Activated CD4-positive, CD25-positive, alpha-beta regulatory T cell treated with anti-CD3 and anti-CD28 coated beads, Interleukin-2, amount 50 U/mL, for 24 hours (primary cell): ENCODE measurements around the gene COL20A1.
"Not testable (repeated sequence)": the region's sequence is repeated elsewhere in the genome, so short reads cannot be mapped to it uniquely, and the experiment has no call there.

Experiments
- ATAC-seq, 2 donors: fragments of 150-1000 bp; cut with Tn5 transposase; one replicate each; pipeline ENCODE4 v1.10.0; 2021; ENCODE audit warnings: mild to moderate bottlenecking in 1 of 2, moderate library complexity in 1 of 2

COL20A1 gene

DNA sequence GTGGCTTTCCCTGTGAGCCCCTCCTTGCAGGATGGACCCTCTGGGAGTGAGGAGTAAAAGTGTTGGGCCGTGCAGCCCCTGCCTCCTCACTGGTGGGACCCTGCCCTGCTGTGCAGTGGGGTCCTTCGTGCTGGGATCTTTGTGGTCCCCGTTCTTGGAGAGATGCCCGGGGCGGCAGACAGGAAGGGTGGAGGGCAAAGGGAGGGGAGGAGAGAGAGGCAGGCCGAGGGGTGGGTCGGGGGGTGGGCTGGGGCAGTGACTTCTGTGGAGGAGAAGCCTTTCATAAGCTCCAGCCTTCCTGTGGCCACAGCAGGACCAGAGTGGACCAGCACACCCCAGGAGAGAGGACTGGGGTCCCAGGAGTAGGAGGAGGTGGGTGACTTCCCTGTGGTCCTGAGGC is at the start of gene COL20A1:
TSS of gene COL20A1 (plus strand) at position 283 of the 400 bp plus-strand sequence. CDS start 1,922 bp downstream, outside the sequence.
- no peak for ATAC-seq

DNA sequence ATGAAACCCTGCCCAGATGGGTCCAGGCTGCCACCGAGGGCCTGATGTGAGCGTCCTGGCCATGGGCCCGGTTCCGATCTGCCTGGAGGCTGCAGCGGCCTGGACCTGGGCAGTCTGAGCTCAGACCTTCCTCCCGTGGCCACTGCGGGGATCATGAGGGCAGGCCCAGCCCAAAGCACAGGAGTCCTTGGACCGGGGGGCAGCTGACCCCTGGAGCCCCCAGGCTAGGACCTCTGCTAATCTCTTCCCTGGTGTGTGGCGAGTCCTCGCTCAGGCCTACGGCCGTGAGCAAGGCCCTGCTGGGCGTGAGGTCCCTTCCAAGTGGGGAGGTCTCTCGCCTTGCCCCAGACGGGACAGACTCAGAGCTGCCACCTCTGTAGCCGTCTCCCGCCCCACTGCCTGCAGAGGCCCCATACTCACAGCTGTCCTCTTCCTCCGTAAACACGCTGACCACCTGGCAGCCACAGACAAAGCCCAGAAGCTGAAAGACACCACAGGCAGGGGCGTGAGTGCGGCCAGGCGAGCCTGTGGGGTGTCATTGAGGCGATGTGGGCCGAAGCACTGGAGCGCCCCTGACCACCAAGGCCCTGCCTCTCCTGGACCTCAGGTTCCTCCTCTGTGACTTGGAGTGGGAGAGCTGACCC is 49.3 kb upstream of the COL20A1 start:
- no peak for ATAC-seq

DNA sequence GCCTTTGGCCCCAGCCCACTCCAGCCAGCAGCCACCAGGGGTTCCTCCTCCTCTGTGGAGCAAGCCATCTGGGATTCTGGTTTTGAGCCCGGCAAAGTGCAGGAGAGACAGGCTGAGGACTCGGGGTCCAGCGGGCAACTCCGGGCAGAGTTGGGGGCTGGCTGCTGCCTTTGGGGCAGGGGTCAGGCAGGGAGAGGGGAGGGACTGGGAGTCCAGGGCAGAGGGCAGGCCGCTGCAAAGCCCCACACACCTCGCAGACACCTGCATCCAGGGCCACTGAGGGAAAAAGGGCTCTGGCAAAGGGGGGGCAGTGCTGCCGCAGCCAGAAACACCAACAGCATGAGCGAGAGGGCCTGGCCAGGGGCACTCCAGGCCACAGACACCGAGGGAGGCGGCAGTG is 48.5 kb upstream of the COL20A1 start:
- ATAC-seq, result no peak

DNA sequence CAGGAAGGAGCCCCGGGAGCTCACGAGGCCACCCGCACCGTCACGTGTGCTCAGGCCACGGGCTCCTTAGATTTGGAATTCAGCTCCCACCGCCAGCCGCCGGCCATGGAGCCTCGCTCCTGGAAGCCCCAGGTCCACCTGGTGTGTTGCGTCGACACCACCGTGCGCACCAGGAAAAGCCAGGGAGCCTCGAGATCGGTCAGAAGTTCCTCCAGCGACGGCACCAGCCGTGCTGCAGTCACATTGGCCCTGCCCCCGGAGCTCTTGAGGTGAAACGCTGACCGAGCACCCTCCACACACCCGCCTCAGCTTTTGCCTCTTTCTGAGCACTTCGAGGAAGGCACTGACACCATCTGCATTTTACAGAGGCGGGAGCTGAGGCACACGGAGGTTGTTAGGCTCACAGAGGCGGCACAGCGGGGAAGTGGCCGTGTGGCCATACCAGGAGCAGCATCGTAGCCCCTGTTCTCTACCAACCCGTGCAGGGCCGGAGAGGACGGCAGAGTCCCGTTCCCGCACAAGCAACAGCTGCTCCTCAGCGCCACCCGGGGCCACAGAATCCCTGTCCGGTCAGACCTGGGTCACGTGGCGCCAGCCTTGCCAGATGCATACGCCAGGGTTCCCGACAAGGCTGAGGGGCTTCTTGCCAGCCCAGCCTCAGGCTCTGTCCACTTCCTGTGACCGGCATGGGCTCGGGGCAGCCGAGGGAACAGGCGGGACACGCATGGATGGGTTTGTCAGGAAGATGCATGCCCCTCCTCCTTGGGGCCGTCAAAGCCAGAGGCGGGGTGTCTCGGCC is 46.3 kb upstream of the COL20A1 start:
- no peak for ATAC-seq

DNA sequence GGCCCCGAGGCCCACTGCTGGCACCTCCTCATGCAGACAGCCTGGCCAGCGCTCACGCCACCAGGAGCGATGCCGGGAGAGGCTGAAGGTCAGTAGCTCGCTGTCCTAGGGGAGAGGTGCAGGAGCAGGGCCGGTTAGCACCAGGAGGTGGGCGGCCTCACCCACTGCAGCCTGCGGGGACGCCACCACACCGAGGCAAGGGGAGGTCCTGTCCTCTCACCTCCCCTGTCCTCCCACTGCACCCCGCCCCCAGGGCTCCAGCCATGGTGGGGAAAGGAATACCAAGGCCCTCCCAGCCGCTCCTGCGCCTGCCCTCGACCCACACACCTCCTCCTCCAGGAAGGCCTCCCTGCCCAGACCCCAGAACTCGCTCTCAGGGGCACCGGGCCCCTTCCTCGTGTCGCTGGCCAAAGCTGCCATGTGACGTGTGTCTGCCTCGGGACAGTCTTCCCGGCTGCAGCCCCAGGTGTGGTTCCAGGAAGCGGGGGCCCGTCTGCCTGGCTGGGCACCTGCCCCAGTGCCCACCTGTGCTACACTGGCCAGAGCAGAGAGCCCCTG is 45.2 kb upstream of the COL20A1 start:
- no peak for ATAC-seq

DNA sequence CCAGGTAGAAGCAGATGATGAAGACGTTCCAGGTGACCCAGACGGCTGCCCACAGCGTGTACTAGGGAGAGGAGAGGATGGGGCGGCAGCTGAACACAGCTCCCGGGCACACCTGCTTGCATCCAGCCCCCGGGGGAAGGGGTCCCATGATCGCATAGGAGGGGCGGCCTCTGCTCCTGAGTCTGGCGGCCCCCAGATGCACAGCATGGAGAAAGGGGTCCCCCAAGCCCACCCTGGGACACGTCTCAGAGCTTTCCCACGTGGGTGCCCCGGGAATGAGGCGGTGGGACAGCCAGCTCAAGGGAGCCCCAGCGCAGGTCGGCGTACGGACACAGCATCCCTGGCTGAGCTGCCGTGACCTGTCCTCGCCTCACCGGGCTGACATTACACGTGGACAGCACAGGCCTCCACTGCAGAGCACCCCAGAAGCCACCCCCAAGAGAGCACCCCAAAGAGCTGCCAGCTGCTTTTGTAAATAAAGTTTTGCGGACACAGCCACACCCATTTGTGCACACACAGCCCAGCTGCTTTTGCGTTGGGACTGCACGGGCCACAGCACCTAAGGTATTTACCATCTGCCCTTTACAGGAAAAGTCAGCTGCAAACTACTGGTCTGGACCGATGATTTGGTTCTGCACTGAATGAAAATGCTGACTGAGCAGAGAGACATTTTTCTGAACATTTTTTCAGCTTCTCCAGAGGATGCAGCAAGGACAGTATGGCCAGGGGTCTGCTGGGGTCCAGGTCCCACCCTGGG is 44.0 kb upstream of the COL20A1 start:
- no peak for ATAC-seq

DNA sequence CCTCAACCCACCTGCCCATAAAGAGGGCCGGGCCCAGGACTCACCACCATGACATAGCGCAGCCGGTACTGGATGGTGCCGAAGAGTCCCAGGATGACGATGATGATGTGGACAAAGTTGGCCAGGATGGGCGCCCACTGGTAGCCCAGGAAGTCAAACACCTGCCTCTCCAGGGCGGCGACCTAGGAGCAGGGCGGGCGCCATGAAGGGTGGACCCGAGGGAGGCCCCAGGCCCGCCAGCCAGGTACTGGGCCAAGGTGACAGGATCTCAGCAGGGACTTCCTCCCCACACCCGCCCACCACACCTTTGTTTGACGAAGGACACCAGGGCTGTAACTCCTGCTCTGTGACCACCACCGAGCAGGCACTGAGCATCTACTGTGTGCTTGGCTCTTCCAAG is 43.1 kb upstream of the COL20A1 start:
- ATAC-seq, result no peak

DNA sequence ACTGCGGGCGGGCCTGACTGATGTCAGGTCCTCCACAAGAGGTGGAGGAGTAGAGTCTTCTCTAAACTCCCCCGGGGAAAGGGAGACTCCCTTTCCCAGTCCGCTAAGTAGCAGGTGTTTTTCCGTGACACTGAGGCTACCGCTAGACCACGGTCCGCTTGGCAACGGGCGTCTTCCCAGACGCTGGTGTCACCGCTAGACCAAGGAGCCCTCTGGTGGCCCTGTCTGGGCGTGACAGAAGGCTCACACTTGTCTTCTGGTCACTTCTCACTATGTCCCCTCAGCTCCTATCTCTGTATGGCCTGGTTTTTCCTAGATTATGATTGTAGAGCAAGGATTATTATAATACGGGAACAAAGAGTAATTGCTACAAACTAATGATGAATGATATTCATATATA is 41.6 kb upstream of the COL20A1 start:
- not testable (repeated sequence) for ATAC-seq

DNA sequence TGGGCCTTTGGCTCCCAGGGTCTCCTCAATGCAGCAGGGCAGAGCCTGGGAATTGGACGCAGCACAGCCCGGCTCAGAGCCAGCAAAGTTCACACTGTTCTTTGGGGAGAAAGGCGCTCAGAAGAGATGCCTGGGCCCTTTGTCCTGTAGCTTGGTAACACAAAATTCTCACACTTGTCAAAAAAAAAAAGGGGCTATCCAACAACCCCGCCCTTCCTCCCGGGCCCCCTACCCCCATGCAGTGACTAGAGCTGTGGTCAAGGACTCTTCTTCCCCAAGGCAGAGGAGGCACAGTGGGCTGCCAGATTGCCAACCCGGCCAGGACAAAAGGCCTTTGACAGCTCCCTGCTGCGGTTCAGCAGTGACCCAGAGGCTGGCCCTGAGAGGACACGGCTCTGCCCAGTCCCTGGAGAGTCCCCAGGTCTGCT is 40.7 kb upstream of the COL20A1 start:
- ATAC-seq, result no peak

DNA sequence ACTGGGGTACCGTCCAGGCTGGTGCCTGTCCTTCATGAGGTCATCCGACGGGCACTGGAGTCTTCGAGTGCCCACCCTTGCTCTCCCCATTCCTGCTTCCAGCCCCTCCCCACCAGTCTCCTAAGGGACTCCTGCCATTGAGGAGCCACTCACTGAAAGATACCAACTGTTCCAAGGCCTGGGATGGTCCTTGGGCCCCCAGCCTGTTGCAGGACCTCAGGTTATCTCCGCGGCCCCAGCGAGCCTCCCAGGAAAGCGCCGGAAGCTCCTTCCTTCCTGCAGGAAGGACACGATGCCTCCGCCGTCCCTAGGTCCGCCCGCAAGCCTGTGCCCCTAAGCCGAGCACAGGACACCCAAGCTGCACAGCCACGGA is 39.9 kb upstream of the COL20A1 start:
- ATAC-seq, result no peak

DNA sequence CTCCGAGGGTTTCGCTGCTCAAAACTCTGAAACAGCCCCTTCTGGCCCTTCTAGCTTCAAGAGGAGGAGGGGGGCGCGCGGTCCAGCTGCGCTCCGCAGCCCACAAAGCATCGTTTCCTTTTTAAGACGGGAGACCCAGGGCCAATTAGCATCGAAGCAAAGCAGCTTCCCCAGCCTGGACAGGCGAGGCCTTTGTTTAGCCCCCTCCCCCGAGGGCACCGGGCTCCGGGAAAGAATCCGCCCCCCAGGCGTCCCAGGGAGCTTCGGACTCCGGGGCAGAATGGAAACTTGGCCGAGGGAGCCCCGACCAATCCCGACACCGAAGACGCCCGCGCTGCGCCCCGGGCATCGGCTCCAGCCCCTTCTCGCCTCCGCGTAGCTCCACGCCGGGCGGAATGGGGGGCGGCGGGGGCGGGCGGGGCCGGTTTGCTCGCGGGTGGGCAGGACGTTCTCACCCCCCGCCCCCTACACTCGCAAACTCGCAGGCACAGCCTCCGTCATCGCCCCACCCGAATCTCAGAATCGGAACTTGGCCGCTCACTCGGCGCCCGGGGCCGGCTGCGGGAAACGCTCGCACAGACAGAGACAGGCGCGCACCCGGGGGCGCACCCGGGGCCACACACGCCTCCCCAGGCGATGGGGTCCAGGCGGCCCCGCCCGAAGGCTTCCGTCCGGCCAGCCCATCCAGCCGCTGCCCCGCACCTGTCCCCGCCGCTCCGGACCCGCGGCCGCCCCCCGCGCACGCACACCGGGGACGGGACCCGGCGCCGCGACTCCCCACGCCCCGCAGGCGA is 39.4 kb upstream of the COL20A1 start:
- no peak for ATAC-seq

DNA sequence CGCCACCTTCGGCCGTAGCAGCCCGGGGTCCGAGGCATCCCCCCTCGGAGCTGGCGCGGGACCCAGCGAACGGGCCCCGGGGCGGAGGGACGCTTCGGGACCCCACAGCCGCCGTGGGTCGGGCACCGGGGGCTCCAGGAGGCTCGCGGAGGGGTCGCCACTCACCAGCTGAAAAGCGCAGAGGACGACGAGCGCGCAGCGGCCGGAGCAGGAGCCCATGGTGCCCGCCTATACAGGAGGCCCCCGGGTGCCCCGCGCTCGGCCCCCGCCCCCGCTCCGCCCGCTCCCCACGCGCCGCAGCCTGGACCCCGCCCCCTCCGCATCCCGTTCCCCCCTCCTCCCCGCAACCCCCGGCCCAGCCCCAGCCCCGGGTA is 38.8 kb upstream of the COL20A1 start, which contains the start of gene NKAIN4:
TSS of gene NKAIN4 (minus strand) at position 232 of the 374 bp plus-strand sequence. CDS start at position 219, 13 bp downstream.
- no peak for ATAC-seq

DNA sequence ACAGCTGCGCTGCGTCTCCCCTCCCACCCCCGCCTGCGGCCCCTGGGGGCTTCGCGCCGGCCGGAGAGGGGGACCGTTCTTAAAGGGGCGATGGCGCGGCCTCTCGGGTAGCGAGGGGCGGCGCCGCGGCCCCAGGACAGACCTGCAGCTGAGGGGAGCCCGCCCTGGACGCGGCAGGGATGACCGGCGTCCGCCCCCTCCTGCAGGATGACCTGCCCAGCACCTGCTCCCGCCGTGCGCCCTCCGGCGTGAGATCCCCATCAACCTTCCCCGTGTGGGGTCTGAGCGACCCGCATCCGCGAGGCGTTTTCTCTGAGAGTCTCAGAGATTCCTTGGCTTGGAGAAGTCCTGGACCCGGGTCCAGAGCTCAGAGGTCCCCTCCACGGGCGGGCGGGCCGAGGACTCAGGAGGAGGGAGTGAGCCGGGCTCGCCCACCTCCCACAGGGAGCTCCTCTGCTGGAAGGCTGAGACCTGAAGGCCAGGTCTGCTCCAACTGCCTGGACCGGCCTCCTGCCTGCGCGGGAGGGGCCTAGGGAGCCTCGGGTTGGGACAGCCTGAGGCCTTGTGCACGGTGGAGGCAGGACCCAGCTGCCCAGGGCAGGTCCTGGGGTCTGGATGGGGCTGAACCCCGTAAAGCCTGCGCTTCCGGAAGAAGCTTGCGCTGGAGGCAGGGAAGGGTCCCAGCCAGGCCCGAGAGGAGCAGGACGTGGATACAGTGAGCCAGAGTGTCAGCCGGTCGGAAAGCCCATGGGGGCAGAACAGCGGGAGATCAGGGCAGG is 38.2 kb upstream of the COL20A1 start:
- ATAC-seq, result no peak

DNA sequence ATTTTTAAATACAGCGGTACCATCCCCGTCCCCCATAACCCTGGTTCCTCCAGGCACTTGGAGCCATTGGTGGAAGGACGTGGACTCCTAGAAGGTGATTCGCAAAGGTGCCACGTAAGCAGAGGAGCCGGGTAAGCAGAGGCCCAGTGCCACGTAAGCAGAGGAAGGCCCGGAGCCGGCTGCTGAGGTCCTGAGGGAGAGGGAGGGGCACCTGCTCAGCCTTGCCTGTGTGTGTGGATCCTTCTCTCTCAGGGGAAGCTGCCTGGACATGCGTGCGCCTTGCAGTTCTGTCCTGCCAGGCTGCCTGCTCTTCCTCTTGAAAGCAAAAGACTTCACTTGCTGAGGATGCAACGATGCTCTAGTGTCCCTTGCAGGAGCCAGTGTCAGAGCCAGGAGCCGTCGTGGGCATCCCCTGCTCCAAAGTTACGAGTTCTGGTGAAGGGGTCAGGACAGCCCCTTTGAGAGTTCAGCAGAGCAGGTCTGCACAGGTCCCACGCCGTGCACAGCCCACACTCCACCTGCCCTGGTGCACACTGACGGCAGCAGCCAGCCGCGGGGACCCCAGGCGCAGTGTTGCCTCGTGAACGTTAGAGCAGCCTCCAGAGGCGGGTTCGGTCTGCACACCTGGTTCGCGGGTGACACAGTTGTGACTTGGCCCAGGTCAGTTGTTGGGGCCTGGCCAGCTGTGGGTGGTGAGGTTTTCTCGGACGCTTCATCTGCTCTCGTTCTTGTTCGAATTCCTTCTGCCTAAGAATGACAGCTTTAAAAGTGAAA is 36.9 kb upstream of the COL20A1 start:
- no peak for ATAC-seq

DNA sequence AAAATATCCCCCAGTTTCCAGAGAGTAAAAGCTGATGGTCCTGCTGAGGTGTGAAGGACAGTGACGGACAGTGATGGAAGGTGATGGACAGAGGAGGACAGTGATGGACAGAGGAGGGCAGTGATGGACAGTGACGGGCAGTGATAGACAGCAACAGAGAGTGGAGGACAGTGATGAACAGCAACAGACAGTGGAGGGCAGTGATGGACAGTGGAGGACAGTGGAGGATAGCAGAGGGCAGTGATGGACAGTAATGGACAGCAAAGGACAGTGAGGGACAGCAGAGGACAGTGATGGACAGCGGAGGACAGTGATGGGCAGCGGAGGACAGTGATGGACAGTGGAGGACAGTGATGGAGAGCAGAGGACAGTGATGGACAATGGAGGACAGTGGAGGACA is 36.0 kb upstream of the COL20A1 start:
- ATAC-seq, result no peak

DNA sequence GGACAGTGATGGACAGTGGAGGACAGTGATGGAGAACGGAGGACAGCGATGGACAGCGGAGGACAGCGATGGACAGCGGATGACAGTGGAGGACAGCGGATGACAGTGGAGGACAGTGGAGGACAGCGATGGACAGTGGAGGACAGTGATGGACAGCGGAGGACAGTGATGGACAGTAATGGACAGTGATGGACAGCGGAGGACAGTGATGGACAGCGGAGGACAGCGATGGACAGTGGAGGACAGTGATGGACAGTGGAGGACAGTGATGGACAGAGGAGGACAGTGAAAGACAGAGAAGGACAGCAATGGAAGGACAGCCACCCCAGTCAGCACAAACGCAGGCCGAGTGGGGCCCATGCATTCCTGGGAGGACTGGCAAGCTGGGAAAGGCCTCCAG is 35.4 kb upstream of the COL20A1 start:
- no peak for ATAC-seq

DNA sequence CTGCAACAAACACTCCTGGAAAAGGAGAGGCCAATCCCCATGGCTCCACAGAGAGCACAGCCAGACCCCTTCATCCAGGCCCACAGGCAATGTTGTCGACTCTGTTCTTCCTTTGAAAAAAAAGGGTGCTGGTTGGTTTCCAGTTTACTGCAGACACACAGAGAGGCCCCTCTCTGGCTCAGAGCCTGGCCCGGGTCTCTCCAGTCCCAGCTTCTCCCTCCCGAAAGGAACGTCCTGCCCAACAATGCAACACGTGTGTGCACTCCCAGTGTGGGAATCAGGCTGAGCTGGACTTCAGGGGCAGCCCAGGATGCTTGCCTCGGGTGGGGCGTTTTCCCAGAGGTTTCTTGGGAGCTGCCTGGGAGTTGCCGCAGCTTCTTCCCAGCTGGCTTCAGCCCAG is 34.2 kb upstream of the COL20A1 start:
- ATAC-seq, result no peak

DNA sequence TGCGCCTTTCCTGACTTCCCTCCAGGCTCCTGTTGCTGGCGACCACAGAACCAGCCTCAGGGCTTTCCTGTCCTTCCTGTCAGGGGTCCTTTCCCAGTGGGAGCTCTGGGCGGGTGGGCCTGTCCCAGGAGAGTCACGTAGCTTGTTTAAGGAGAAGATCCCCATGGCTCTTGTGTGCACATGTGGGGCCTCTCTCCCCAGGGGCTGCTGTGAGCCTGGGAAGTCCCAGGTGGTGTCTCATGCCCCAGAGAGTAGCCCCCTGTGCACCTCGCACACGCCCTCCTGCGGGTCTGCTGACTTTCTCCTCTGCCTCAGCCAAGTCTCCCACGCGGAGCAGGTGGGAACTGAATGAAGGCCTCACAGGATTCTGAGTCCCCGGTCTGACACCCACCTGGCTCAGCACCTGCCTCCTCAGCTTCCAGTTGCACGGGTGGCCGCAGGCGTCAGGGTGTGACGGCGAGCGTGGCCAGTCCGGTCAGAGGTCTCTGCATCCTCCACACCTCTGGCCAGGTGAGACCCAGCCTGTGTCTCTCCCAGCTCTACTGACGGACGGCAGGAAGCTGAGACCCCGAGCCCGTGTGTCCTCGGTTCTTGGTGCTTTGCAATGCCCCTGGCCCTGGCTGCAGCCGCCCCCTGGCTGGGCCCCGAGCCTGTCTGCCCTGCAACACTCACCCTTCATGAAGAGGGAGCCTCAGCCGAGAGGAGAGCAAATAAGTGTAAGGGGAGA is 33.1 kb upstream of the COL20A1 start:
- no peak for ATAC-seq

DNA sequence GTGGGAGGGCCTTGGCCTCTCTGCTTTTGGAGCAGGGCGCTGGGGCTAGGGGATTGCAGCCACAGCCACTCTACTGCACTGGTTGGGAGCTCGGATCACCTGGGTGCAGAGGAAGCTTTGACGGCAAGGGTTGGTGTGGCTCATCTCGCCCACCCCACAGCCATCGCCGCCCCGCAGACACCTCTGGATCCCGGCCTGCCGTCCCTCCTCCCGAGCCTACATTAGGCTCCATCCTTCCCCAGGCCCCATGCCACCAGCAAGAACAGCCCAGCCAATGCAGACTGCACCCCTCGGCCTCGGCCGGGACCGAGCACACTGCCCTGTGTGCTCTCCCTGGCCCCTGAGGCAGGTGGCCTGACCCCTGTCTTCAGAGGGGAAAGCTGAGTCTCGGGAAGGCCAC is 32.5 kb upstream of the COL20A1 start:
- no peak for ATAC-seq
